H1 (cell line): ENCODE data around the gene ANKRD13B. TPM values are rescaled to one million over a fixed set of nuclear protein-coding genes. Genes with fewer than 3 reads are reported as not detected.

Source experiments
- CTCF ChIA-PET: fragments of 300-600 bp; sonication (Branson Sonifier 250); formaldehyde crosslinking; loops from one replicate; lab custom pipeline; 2021; ENCODE audit not compliant: partially characterized antibody; lab: Charles Lee
- POLR2A ChIA-PET: fragments of 300-600 bp; sonication (Branson Sonifier 250); formaldehyde crosslinking; loops from one replicate; lab custom pipeline; 2021; ENCODE audit warnings: inconsistent platforms; ENCODE audit not compliant: partially characterized antibody; lab: Charles Lee
- DNase-seq, 2 experiments: peaks; one replicate each; pipeline versions ENCODE4 v3.0.0 to v3.0.0-alpha.2; 2010 to 2022; ENCODE audit warnings: low spot score in 2 of 2, low read depth in 1 of 2, mixed read lengths in 1 of 2
- FAIRE-seq: peaks from 2 replicates; lab custom pipeline; 2011; peaks lifted over from hg19 to GRCh38; lab: Jason Lieb, UNC
- H2AFZ ChIP-seq: 2 replicates; pipeline ENCODE4 v1.8.1; 2012; ENCODE audit warnings: low read length, inconsistent platforms
- H2AK5ac ChIP-seq: 2 replicates; pipeline ENCODE4 v1.6.1; 2013; ENCODE audit warnings: low read depth, low read length
- H2BK120ac ChIP-seq: replicated peaks from 2 replicates; pipeline ENCODE3; 2013; ENCODE audit warnings: low read depth, low read length, inconsistent platforms
- H2BK12ac ChIP-seq: 2 replicates; pipeline ENCODE4 v1.6.1; 2013; ENCODE audit warnings: low read depth, low read length
- H2BK15ac ChIP-seq: 2 replicates; pipeline ENCODE4 v1.6.1; 2013; ENCODE audit warnings: low read length
- H2BK20ac ChIP-seq: 2 replicates; pipeline ENCODE4 v1.6.1; 2013; ENCODE audit warnings: low read length
- H2BK5ac ChIP-seq: 2 replicates; pipeline ENCODE4 v1.6.1; 2013; ENCODE audit warnings: low read depth, low read length
- H3K14ac ChIP-seq: 2 replicates; pipeline ENCODE4 v1.6.1; 2013; ENCODE audit warnings: inconsistent platforms; ENCODE audit not compliant: insufficient read length
- H3K18ac ChIP-seq: 2 replicates; pipeline ENCODE4 v1.6.1; 2013; ENCODE audit warnings: low read length; ENCODE audit errors: extremely low read depth
- H3K23ac ChIP-seq: 2 replicates; pipeline ENCODE4 v1.6.1; 2013; ENCODE audit warnings: inconsistent platforms; ENCODE audit not compliant: insufficient read length
- H3K23me2 ChIP-seq: 2 replicates; pipeline ENCODE4 v1.6.1; 2013; ENCODE audit warnings: low read depth, low read length
- H3K27ac ChIP-seq: 2 replicates; pipeline ENCODE4 v1.6.1; 2011; ENCODE audit warnings: low read depth, low read length, inconsistent platforms
- H3K27me3 ChIP-seq, 4 experiments: replicated peaks in 1 of 4; 1 replicate in 1 of 4; 2 replicates in 3 of 4; pipeline versions ENCODE4 v1.6.1 to v1.8.1; 2011 to 2013; ENCODE audit warnings: low read length in 3 of 4, mild to moderate bottlenecking in 3 of 4, inconsistent platforms in 2 of 4, mixed read lengths in 2 of 4, moderate library complexity in 1 of 4; ENCODE audit not compliant: control insufficient read depth in 3 of 4, insufficient read depth in 3 of 4; ENCODE audit errors: extremely low read depth in 1 of 4
- H3K36me3 ChIP-seq, 4 experiments: 2 replicates each; pipeline versions ENCODE4 v1.6.1 to v1.8.1; 2011 to 2013; ENCODE audit warnings: mild to moderate bottlenecking in 4 of 4, low read length in 3 of 4, moderate library complexity in 2 of 4, control low read depth in 1 of 4, inconsistent platforms in 1 of 4; ENCODE audit not compliant: insufficient read depth in 4 of 4, control insufficient read depth in 2 of 4
- H3K4ac ChIP-seq: replicated peaks from 2 replicates; pipeline ENCODE3; 2013; ENCODE audit warnings: low read length, low read depth, mixed read lengths, inconsistent platforms; ENCODE audit not compliant: insufficient read length
- H3K4me1 ChIP-seq, 4 experiments: replicated peaks in 1 of 4; 1 replicate in 1 of 4; 2 replicates in 3 of 4; pipeline versions ENCODE4 v1.6.1 to v1.8.1; 2011 to 2013; ENCODE audit warnings: low read length in 3 of 4, inconsistent platforms in 2 of 4, mixed read lengths in 1 of 4; ENCODE audit not compliant: insufficient read depth in 4 of 4, control insufficient read depth in 3 of 4
- H3K4me2 ChIP-seq, 2 experiments: 2 replicates each; pipeline versions ENCODE4 v1.6.1 to v1.8.1; 2011 to 2013; ENCODE audit warnings: low read depth in 2 of 2, low read length in 2 of 2, control low read depth in 1 of 2, inconsistent platforms in 1 of 2, mild to moderate bottlenecking in 1 of 2; ENCODE audit not compliant: insufficient read depth in 1 of 2
- H3K4me3 ChIP-seq, 4 experiments: fragments of 200-600, 300-600 bp in 1 of 4; sonication (generic), shearing (Covaris generic), sonication (Bioruptor Twin) in 1 of 4; 2 replicates each; pipeline versions ENCODE4 v1.5.1 to v1.8.1; 2011 to 2016; ENCODE audit warnings: low read length in 4 of 4, low read depth in 3 of 4, control low read depth in 2 of 4, inconsistent platforms in 2 of 4, mild to moderate bottlenecking in 2 of 4, mixed read lengths in 1 of 4, moderate library complexity in 1 of 4; ENCODE audit not compliant: insufficient read depth in 2 of 4; ENCODE audit errors: extremely low read depth in 1 of 4
- H3K56ac ChIP-seq: replicated peaks from 2 replicates; pipeline ENCODE3; 2013; ENCODE audit warnings: low read depth, mild to moderate bottlenecking, mixed read lengths, low read length, inconsistent platforms; ENCODE audit not compliant: insufficient read length
- H3K79me1 ChIP-seq: 2 replicates; pipeline ENCODE4 v1.6.1; 2013; ENCODE audit warnings: low read depth, low read length, control low read depth
- H3K79me2 ChIP-seq, 2 experiments: 2 replicates each; pipeline versions ENCODE4 v1.6.1 to v1.8.1; 2012 to 2013; ENCODE audit warnings: low read length in 2 of 2, mild to moderate bottlenecking in 2 of 2, inconsistent platforms in 1 of 2; ENCODE audit not compliant: insufficient read depth in 2 of 2, control insufficient read depth in 1 of 2
- H3K9ac ChIP-seq, 4 experiments: replicated peaks in 1 of 4; 1 replicate in 1 of 4; 2 replicates in 3 of 4; pipeline versions ENCODE4 v1.6.1 to v1.8.1; 2011 to 2013; ENCODE audit warnings: low read depth in 3 of 4, low read length in 3 of 4, control low read depth in 2 of 4, mild to moderate bottlenecking in 2 of 4, moderate library complexity in 2 of 4, inconsistent platforms in 1 of 4; ENCODE audit errors: extremely low read depth in 1 of 4
- H3K9me3 ChIP-seq, 2 experiments: 2 replicates each; pipeline versions ENCODE4 v1.6.1 to v1.8.1; 2012 to 2013; ENCODE audit warnings: mild to moderate bottlenecking in 2 of 2, moderate library complexity in 2 of 2, control low read depth in 1 of 2, inconsistent platforms in 1 of 2, low read depth in 1 of 2, low read length in 1 of 2, mixed read lengths in 1 of 2; ENCODE audit not compliant: insufficient read depth in 2 of 2
- H4K20me1 ChIP-seq, 2 experiments: replicated peaks in 1 of 2; 2 replicates each; pipeline versions ENCODE3 to v1.8.1; 2011 to 2013; ENCODE audit warnings: inconsistent platforms in 2 of 2, low read length in 2 of 2, mild to moderate bottlenecking in 1 of 2; ENCODE audit not compliant: insufficient read depth in 2 of 2, control insufficient read depth in 1 of 2
- H4K5ac ChIP-seq: 2 replicates; pipeline ENCODE4 v1.6.1; 2013; ENCODE audit warnings: low read length, low read depth, mixed read lengths, inconsistent platforms; ENCODE audit not compliant: insufficient read length
- H4K8ac ChIP-seq: 2 replicates; pipeline ENCODE4 v1.8.0; 2013; ENCODE audit warnings: mild to moderate bottlenecking, moderate library complexity, low read length, inconsistent platforms; ENCODE audit not compliant: insufficient read depth; ENCODE audit errors: extremely low read depth
- H4K91ac ChIP-seq: replicated peaks from 2 replicates; pipeline ENCODE3; 2013; ENCODE audit warnings: low read length, mixed read lengths, inconsistent platforms; ENCODE audit not compliant: insufficient read length
- CHD2 ChIP-seq: IDR thresholded peaks from 2 replicates; pipeline ENCODE4 v1.6.1; 2012; ENCODE audit warnings: low read length, improper control_type of control experiment
- EGR1 ChIP-seq: IDR thresholded peaks from 2 replicates; pipeline ENCODE4 v1.6.1; 2011; ENCODE audit warnings: low read depth, low read length, borderline replicate concordance
- MAX ChIP-seq: IDR thresholded peaks from 2 replicates; pipeline ENCODE4 v1.6.1; 2012; ENCODE audit warnings: inconsistent platforms
- RBBP5 ChIP-seq: IDR thresholded peaks from 2 replicates; pipeline ENCODE4 v1.7.1; 2012; ENCODE audit warnings: low read depth, mild to moderate bottlenecking, inconsistent platforms, low read length, moderate library complexity, borderline replicate concordance
- SAP30 ChIP-seq: fragments of 300-600 bp; sonication (generic); IDR thresholded peaks from 2 replicates; pipeline ENCODE4 v1.7.1; 2012; ENCODE audit warnings: low read length, moderate library complexity, mild to moderate bottlenecking, inconsistent platforms; ENCODE audit not compliant: insufficient read depth, insufficient replicate concordance
- SIN3A ChIP-seq, 2 experiments: IDR thresholded peaks in 1 of 2; conservative IDR thresholded peaks in 1 of 2; 2 replicates each; pipeline ENCODE4 v1.6.1; 2011 to 2012; ENCODE audit warnings: low read length in 2 of 2, improper control_type of control experiment in 1 of 2, low read depth in 1 of 2, mild to moderate bottlenecking in 1 of 2
- TAF1 ChIP-seq: IDR thresholded peaks from 2 replicates; pipeline ENCODE4 v1.6.1; 2011; ENCODE audit warnings: mild to moderate bottlenecking, low read depth, low read length
- USF2 ChIP-seq: IDR thresholded peaks from 2 replicates; pipeline ENCODE4 v1.6.1; 2011; ENCODE audit warnings: low read length, improper control_type of control experiment
- WGBS, 2 experiments: shearing (Covaris generic) in 1 of 2; methylation state at CpG; one replicate each; pipeline versions ENCODE4 v1.1.6 to v1.1.7; 2013 to 2015; ENCODE audit warnings: low lambda C conversion rate in 2 of 2, mixed read lengths in 2 of 2, inconsistent platforms in 1 of 2, low coverage in 1 of 2, missing lambda C conversion rate in 1 of 2; ENCODE audit not compliant: insufficient replicate concordance in 2 of 2, insufficient coverage in 1 of 2, insufficient read length in 1 of 2; ENCODE audit errors: extremely low coverage in 1 of 2, missing lambda C conversion rate in 1 of 2; 5-methylcytosine and 5-hydroxymethylcytosine counted together
- polyA plus RNA-seq, 7 experiments: library from polyadenylated mRNA; depleted of rRNA in 3 of 7; stranded (reverse) in 5 of 7; unstranded in 2 of 7; fragments of >200 nt in 5 of 7; fragments of 200-250 nt in 2 of 7; gene quantifications; 1 replicate in 5 of 7; 2 replicates in 1 of 7; 4 replicates in 1 of 7; pipeline versions ENCODE4 v1.2.1 to v1.2.3, GENCODE V29; 2011 to 2013; ENCODE audit warnings: missing spikeins in 2 of 7, mixed read lengths in 2 of 7
- total RNA-seq: library from RNA; stranded (reverse); fragmentation: NEBNext Ultra II Directional; extraction: Animal tissue kit (Norgen Biotek cat#: 25700); gene quantifications from 2 replicates; pipeline ENCODE4 v1.2.1, GENCODE V29; 2021

Gene ANKRD13B
- total and polyA plus RNA-seq, 2 of the 8 experiments (the other 6 are each of a cell fraction or from before 2014, with no cell fraction given), result 16.4 to 48.5 TPM

- H3K9ac ChIP-seq, result peak overlapping the region in 3 of 4 experiments; percentile 6 to 31 (median 28); a peak in 4 of 7 replicates
- H3K79me1 ChIP-seq, result peaks cover 14% of the 10 kb centered on the region
- H3K9me3 ChIP-seq, result no peaks in the 10 kb centered on the region
- H3K4me3 ChIP-seq, result peak overlapping the region; percentile 56 to 76 (median 64)
- 0 out of 2 replicates have a peak overlapping the region, but pooled peaks have one; percentile 83 for H2BK15ac ChIP-seq
- peak overlapping the region; percentile 68; the same call in 1 of the 2 replicates for H2BK12ac ChIP-seq
- H4K5ac ChIP-seq, result peak overlapping the region; percentile 65
- H2BK20ac ChIP-seq, result no peak overlapping the region
- no peak for FAIRE-seq
- no peak overlapping the region for H3K4ac ChIP-seq
- no peaks in the 10 kb centered on the region for H3K36me3 ChIP-seq
- H3K56ac ChIP-seq, result peak overlapping the region; percentile 59
- H3K23me2 ChIP-seq, result peaks cover 36% of the 10 kb centered on the region; the same call in 1 of the 2 replicates
- peaks cover 0 to 6% (median 5%) of the 10 kb centered on the region in 4 experiments; a peak in 2 of 7 replicates for H3K27me3 ChIP-seq
- peak overlapping the region; percentile 77; the same call in 1 of the 2 replicates for H2AFZ ChIP-seq
- peak overlapping the region; percentile 93 for H3K18ac ChIP-seq
- no peak for DNase-seq
- ChIA-PET CTCF (interaction anchor here (0.6 to 5.0 kb wide), 13 partner anchors 15 to 553 kb away, joined by 3 to 167 read pairs (median 4); partner anchors contain the start of genes CORO6 and TP53I13), POLR2A (interaction anchor here (0.6 to 3.6 kb wide), 11 partner anchors 10 to 298 kb away, joined by 3 to 30 read pairs (median 6); partner anchors contain the start of genes NUFIP2 and TAOK1)
- H3K4me2 ChIP-seq, result peak overlapping the region; percentile 80 to 93
- H4K91ac ChIP-seq, result peak overlapping the region; percentile 75
- peaks cover 12 to 30% of the 10 kb centered on the region in 2 experiments for H4K20me1 ChIP-seq
- no peak overlapping the region for H3K14ac ChIP-seq
- H3K4me1 ChIP-seq, result peaks cover 0 to 49% (median 36%) of the 10 kb centered on the region in 4 experiments; a peak in 6 of 7 replicates
- H3K27ac ChIP-seq, result 0 out of 2 replicates have a peak overlapping the region, but pooled peaks have one; percentile 25
- H2AK5ac ChIP-seq, result no peak overlapping the region
- peak overlapping the region; percentile 75; the same call in 1 of the 2 replicates for H2BK5ac ChIP-seq
- peaks cover 0 to 40% of the 10 kb centered on the region in 2 experiments; a peak in 2 of 4 replicates for H3K79me2 ChIP-seq
- H4K8ac ChIP-seq, result no peak overlapping the region
- H3K23ac ChIP-seq, result no peak overlapping the region
- whole genome bisulfite sequencing, 2 experiments, result 1% methylated on average over 24 of the region's 31 CpGs; no CpG with 5 or more reads in 1 of the 2 experiments
- no peak overlapping the region for H2BK120ac ChIP-seq
- peak in 1 of 2 experiments; percentile 10; a peak in 1 of 4 replicates for TF ChIP-seq SIN3A (conservative IDR thresholded peaks at IDR 0.05 in 1 of 2, IDR thresholded peaks at IDR 0.05 in 1 of 2; ENCODE audit: low read depth in 1 of 2, low read length in 2 of 2)
- TF ChIP-seq TAF1, result no peak
- TF ChIP-seq EGR1, result 0 out of 2 replicates have a peak, but pooled peaks have one; percentile 25
- peak; percentile 96 for TF ChIP-seq MAX
- no peak for TF ChIP-seq USF2
- peak; percentile 8; the same call in 1 of the 2 replicates for TF ChIP-seq CHD2
- peak; percentile 33; the same call in 1 of the 2 replicates for TF ChIP-seq RBBP5
- peak; percentile 90 for TF ChIP-seq SAP30
These were observed 1.7 kb upstream of the ANKRD13B start for GRCh38 chr17:29591146-29591736.
